ENCODE measurements around the gene GALNT18.

GALNT18 gene

DNA sequence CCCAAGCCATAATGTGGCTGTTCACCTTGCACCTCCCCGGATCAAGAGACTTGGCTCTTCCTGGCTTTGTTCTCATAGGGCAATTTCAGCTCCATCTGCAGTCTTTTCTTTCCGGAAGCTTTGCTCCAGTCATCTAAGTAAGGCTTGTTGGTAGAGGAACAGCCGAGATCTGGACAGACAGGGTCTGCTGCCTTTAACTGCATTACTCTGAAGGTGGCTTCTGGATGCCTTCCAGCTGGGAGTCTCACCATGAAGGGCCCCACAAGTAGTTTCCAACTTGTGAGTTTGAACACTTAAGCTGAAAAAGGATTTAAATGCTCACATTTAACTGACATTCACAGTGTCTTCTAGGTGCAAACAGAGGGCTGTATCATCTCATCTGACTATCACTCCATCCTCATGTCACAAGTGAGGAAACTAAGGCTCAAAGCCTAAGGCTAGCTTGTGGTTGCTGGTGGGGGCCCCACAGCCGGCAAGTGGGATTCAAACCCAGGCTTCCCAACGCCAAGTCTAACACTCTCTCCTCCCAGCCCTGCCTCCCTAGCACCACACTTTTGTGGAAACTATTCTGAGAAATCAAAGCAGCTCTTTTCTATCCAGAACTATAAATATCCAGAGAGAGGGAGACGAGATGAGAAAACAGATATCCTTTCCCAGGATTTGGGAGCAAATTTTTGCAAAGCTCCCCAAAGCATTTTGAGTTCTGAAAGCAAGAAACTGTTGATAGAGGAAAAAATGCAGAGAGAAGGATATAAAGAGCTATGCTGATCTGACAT is 58.4 kb downstream of the GALNT18 start:
- DNase-seq, result no peak

DNA sequence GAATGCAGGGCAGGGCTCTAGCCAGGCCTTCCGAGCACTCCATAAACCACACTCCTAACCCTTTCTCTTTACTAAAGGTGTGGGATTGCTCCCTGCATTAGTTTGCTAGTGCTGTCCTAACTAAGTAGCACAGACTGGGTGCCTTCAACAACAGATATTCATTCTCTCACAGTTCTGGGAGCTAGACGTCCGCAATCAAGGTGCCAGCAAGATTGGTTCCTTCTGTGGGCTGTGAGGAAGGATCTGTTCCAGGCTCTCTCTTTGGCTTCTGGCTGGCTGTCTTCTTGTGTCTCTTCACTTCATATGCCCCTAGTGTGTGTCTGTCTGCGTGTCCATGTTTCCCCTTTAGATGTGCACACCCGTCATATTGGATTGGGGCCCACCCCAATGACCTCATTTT is 59.8 kb downstream of the GALNT18 start:
- DNase-seq, result no peak

- no peak for DNase-seq
Observed at GRCh38 chr11:11558826-11559225, 63.0 kb downstream of the GALNT18 start.

- DNase-seq, result no peak
Observed at GRCh38 chr11:11558396-11558795, 63.4 kb downstream of the GALNT18 start.

DNA sequence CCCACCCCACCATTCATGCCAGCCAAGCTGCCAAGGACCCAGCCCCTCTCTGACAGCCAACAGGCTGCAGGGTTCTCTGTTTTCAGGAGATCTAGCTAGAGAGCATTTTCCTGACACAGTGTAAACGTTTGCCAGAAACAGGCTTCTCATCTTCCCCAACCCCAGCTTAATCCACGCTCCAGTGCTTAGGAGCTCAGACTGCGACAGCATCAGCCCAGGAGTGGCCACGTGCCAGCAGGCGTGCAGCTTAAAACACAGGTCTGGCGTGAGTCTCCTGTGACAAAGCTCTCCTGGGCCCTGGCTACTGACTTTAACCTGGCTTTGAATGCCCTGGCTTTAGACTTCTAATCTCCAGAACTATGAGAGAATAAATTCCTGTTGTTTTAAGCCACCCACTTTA is 66.6 kb downstream of the GALNT18 start:
- no peak for DNase-seq

DNA sequence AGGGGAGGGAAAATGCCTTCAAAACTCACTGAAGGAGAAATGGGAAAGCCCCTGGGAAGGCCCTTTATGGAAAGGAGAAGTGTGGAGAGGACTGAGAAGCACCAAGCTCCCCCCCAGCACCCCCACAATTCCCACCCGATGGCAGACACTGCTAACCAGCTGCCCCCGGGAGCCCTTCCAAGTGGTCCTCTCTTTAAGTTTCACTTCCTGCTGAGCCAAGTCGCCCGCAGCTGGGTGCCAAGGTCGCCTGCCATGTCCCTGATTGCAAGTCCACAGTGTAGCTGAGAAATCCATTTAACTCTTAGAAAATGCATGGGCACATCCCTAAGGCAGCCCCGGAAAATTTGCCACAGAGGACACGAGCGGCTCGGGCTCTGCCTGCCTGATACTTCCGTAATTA is 68.2 kb downstream of the GALNT18 start:
- DNase-seq, result no peak

GRCh38 chr11:11552529-11553087 is 69.2 kb downstream of the GALNT18 start:
- DNase-seq, result no peak

DNA sequence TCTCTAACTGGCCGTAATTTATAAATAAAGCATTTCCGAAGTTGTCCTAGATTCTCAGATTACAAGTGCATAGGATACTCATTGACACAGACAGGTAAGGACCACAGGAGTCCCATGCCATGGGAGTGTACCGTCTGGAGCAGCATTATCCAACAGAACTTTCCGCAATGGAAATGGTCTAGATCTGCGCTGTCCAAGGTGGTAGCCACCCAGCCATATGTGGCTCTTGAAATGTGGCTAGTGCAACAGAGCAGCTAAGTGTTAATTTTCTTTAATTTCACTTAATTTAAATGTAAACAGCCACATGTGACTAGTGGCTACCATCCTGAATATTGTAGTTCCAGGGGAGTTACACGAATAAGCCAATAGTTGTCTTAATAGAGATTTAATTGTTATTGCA is 71.3 kb downstream of the GALNT18 start:
- DNase-seq, result no peak

- no peak for DNase-seq
Observed at GRCh38 chr11:11545285-11546275, 76.2 kb downstream of the GALNT18 start.

- DNase-seq, result no peak
Observed at GRCh38 chr11:11543656-11544055, 78.1 kb downstream of the GALNT18 start.

DNA sequence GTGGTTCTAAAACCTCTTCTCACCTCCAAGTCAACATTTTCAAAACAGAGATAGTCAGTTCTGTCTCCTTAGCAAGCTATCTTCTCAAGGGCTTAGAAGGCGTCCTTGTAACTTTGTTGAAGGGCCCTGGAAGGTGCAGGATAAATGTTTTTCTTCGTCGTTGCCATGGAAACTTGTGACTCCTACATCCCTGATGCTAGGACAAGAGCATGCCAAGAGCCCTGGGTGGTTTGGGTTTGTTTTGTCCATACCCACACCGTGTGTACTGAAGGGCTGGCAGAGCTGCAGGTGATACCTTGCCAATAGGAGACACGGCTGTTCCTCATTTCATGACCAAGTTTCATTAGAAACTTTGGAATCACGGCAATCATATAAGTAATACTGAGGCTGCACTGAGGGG is 81.6 kb downstream of the GALNT18 start:
- no peak for DNase-seq

DNA sequence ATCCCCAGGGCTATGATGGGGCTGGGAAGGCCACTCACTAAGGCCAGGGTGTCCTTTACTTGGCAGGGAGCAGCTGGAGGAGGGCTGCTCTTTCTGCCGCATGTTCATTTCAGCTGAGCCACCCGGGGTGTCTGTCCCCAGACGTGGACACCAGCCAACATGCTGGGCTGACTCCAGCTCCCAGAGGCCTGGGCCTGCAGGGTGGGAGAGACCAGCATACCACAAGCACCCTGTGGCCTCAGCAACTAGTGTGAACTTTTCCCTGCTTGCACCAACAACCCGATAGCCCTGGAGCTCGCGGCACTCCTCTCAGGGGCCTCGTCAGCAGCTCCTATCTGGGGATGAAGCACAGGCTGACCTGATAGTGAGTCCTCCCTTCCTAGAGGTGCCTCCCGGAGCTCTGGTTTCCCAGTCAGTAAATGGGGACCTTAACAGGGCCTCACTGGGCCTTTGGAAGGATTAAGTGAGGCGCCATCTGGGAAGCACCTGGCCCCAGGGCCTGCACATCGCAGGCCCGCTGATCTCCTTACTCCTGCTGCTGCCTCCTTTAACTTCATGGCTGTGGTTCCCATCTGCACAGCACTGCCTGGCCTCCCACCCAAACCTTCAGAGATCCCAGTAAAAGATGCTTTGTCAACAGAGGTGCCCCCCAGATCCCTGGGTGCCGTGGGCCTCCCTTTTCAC is 83.4 kb downstream of the GALNT18 start:
- no peak for DNase-seq

GRCh38 chr11:11537871-11538270 is 83.9 kb downstream of the GALNT18 start:
- DNase-seq, result no peak

GRCh38 chr11:11537372-11537771 is 84.4 kb downstream of the GALNT18 start:
- DNase-seq, result no peak

DNA sequence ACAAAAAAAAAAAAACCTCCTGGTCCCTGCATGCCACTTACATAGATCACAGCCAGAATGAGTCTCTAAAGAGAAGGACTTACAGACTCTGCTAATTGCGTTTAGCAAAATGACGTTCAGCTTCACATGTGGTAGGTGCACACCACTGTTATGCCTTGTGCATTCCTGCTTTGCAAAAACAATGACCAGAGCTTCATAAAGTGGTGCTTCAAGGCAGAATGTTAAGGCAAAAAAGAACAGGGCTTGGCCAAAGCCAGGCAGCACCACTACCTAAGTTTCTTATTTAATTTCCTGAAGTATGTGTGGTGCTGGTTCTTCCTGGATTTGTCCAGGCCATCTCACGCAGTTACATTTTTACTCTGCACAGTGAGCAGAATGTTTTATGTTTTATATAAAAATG is 85.2 kb downstream of the GALNT18 start:
- DNase-seq, result no peak

GRCh38 chr11:11535611-11536010 is 86.2 kb downstream of the GALNT18 start:
- no peak for DNase-seq

DNA sequence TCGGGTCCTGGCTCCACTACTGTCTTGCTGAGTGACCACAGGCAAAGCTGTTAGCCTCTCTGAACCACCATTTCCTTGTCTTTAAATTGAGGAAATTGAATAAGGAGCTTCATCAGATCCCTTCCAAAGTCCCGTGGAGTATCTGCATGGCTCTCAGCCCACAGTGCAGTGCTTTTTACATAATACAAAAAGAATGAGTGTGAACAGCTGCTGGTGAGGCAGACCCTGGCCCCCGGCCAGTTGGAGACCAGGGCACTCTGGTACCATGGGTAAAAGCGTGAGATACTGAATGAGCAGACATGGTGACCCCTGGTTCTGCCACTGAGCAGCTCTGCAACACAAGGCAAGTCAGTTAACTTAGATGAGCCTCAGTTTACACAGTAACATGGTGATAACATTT is 86.8 kb downstream of the GALNT18 start:
- DNase-seq, result no peak

DNA sequence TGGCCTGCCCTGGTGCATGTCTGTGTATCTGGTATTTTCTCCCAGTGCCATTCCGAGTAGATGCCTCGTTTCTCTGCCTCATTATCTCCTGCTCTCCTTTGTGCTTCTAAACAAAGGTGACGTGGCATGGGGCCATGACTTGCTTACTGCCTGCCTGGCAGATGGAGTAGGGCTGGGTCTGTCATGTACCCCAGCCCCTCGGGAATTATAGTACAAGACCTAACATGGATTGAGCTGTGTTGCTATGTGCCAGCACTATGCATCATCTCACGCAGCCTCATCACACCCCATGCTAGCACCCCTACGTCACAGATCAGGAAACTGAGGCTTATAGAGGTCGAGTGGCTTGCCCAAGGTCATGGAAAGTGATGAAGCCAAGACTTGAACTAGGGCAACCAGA is 88.1 kb downstream of the GALNT18 start:
- no peak for DNase-seq

DNA sequence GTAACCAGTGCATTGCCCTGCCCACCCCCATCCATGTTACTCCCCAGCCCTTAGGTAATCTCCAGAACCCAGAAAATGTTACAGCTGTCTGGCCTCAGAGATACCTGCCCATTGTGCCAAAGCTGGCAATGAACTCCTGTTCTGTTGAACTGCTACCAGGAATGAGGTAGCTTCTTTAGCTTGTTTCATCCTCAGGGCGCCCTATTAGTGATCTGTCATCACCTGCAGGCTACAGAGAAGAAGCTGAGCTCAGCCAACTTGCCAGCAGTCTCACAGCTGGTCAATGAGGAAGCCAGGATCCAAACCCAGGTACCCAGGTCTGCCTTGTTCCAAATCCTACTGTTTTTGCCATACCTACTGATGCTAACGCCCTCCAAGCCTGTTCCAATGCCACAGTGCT is 88.7 kb downstream of the GALNT18 start:
- DNase-seq, result no peak

DNA sequence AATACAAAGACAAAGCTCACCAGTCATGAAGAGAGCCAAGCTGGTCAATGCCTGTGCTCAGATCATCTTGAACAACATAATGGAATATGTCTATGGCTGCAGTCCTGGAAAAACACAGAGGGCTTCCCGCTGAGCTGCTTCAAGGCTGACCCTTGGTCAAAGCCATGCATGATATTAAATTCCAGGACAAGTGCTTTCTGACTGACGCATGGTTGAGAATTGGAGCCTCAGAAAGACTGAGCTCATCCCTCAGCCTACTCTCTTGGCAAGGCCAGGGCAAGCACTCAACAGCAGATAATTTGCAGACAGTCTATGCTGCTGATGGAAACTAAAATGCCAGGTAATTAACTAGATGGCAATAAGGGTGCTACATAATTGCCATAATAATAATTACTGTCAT is 89.2 kb downstream of the GALNT18 start:
- DNase-seq, result no peak

GRCh38 chr11:11531131-11531908 is 90.5 kb downstream of the GALNT18 start:
- no peak for DNase-seq

DNA sequence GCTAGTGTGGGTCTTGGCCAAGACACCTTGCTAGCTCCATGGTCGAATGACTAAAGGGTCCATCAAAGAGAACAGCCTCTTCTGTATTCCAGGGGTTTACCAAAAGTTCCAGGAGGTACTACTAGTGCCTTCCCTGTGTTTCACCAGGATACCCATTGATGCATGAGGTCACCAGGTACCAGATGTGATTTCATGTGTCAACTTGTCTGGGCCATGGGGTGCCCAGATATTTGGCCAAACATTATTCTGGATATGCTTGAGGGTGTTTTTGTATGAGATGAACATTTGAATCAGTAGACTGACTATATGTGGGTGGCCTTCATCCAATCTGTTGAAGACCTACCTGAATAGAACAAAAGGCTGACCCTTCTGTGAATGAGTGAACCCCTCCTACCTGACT is 92.8 kb downstream of the GALNT18 start:
- no peak for DNase-seq

All from activated CD4-positive, alpha-beta T cell treated with anti-CD3 and anti-CD28 coated beads, Interleukin-2, Interleukin-6, amounts not matched to agents 100 ng/mL and 50 ng/mL, durations not matched to agents 16 hours and 8 hours (primary cell).